Fibroblast of villous mesenchyme (primary cell): ENCODE measurements around the gene TRPM8. TPM values are rescaled to one million over a fixed set of nuclear protein-coding genes. Genes with fewer than 3 reads are reported as not detected.

ENCODE experiments used
- DNase-seq: peaks from one replicate; pipeline ENCODE4 v3.0.0-alpha.2; 2010; ENCODE audit warnings: low read depth
- H3K4me3 ChIP-seq: 2 replicates; pipeline ENCODE4 v1.5.1; 2011; ENCODE audit warnings: low read depth, mild to moderate bottlenecking, low read length
- total RNA-seq: library from RNA; depleted of rRNA; stranded (reverse); fragments of >200 nt; gene quantifications from 2 replicates; pipeline ENCODE4 v1.2.3, GENCODE V29; 2012
- TF ChIP-seq, protein P1 (sequence below): IDR thresholded peaks from 2 replicates; pipeline ENCODE4 v1.5.1; 2012; ENCODE audit warnings: low read depth, mild to moderate bottlenecking, low read length; ENCODE audit not compliant: insufficient read depth

The TRPM8 gene
- total RNA-seq, 1 donor = not detected

DNA sequence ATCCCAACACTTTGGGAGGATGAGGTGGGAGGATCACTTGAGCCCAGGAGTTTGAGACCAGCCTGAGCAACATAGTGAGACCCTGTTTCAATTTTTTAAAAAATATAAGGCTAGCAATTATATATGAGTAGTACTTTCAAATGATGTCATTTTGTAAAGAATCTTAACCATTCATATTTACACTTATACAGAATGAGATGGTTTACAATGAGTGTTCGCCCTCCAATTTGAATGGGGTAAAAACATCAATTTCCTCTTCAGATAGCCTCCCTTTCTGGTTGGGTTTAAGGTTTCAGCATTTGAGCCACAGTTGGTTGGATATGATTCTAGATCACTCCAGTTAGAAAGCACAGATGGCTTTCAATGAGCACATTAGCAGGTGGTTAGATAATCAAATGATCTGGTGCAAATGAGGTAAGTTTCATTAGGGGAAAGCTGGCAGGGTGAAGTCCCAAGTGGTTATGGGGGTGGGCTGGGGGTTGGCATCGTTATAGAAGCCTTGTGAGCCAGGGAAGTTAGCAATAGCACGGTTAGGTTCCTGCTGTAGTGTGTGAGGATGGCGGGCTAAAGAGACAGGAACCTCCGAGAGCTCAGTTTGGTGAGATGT lies 63.9 kb downstream of the TRPM8 start:
- H3K4me3 ChIP-seq = no peak overlapping the region
- TF ChIP-seq, protein P1, sequence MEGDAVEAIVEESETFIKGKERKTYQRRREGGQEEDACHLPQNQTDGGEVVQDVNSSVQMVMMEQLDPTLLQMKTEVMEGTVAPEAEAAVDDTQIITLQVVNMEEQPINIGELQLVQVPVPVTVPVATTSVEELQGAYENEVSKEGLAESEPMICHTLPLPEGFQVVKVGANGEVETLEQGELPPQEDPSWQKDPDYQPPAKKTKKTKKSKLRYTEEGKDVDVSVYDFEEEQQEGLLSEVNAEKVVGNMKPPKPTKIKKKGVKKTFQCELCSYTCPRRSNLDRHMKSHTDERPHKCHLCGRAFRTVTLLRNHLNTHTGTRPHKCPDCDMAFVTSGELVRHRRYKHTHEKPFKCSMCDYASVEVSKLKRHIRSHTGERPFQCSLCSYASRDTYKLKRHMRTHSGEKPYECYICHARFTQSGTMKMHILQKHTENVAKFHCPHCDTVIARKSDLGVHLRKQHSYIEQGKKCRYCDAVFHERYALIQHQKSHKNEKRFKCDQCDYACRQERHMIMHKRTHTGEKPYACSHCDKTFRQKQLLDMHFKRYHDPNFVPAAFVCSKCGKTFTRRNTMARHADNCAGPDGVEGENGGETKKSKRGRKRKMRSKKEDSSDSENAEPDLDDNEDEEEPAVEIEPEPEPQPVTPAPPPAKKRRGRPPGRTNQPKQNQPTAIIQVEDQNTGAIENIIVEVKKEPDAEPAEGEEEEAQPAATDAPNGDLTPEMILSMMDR = no peak
- DNase-seq = no peak

DNA sequence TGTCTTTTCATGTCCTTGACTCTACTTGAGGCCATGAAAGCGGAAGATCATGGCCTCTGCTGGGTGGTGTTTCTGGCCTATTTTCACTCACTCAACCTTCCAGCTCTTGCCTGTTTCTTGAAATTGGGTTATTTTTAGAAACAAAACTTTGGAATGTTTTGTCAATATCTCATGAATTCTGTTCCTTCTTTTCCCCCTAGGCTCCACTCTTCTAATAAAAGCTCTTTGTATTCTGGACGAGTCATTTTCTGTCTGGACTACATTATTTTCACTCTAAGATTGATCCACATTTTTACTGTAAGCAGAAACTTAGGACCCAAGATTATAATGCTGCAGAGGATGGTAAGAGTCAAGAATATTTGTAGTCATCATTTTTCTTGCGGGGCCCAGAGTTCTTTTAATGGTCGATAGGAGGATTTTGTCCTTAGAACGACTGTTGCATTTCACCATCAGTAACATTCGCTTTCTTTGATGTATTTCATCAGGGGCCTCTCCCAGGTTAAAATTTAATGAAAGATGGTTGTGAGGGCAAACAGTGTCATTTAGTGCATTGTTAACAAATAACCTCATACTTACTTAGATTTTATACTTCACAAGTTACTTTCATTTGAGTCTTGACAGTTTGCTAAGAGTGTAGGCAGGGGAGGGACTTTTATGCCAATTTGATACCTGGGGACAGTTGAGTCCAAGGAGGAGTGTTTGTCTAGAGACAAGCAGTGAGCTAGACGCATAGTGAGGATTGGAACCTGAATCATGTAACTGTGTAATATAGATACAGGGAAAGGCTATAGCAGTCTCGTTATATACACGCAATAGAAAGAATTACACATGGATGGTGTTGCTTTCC lies 64.6 kb downstream of the TRPM8 start:
- H3K4me3 ChIP-seq = no peak overlapping the region
- DNase-seq = no peak
- TF ChIP-seq, protein P1 = no peak

DNA sequence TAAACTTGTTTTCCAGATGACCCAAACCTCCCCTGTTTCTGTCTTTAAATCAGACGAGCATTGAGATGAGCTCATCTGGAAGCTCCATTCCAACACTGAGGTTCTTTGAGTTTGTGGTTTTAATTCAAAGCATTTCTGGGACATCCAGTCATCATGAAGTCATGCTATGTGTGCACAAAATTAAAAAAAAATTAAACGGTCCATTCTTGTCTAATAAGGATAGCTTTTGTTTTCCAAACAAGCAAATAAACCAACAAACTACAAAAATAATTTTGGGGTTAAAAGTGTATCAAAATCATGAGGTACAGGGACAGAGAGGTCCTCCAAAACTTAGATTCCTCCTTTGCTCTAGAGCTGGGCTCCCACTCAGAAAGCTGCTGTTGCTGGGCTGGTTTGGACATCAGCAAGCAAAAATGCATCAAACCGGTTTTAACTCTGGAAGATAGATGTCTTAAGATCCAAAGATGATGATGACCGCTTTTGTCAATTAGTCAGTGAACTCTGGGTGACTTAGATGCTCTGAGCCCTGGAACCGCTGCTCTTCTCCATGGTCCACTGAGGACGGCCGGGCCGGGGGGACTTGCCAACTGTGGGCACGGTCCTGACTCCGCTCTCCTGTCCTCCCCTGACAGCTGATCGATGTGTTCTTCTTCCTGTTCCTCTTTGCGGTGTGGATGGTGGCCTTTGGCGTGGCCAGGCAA lies 65.4 kb downstream of the TRPM8 start:
- DNase-seq = peak; percentile 65

DNA sequence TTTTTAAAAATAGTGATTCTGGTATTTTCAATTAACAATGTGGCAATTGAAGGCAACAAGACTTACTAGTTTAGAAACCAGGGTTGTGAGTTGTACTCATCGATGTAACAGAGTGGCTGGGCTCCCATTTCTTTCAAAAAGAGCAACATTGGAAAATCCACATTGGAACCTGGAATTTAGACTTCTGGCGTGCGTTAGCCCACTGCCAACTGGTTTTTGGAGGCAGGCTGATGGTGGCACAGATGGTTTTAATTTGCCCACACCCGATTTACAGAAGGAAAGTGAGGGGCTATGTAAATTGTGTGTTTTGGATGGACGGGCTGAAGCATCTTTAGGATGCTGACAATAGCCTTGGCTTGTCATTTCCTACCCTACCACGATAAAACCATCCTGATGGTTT lies 66.3 kb downstream of the TRPM8 start:
- DNase-seq = no peak
- H3K4me3 ChIP-seq = no peak overlapping the region
- TF ChIP-seq, protein P1 = no peak

More for the DNA sequence above, 65.4 kb downstream of the TRPM8 start:
- TF ChIP-seq, protein P1 = no peak
- H3K4me3 ChIP-seq = no peak overlapping the region

DNA sequence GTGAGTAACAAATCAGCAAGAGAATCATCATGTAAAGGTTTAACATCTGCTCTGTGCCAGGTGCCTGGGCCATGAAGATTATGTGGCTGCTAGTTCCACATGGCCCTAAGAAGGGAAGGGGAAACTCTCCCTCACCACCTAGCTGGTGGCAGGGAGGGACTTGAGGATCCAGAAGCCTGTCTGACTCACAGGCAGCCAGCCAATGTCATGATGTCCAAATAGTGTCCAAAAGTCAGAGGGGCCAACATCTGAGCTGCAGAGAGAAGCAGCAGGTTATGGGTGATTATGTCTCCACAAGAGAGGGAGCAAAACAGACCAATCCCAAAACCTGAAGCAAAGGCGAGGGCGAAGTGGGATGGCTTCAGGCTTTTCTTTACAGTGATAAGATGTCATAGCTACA lies 71.4 kb downstream of the TRPM8 start:
- H3K4me3 ChIP-seq = no peak overlapping the region
- DNase-seq = no peak
- TF ChIP-seq, protein P1 = no peak

DNA sequence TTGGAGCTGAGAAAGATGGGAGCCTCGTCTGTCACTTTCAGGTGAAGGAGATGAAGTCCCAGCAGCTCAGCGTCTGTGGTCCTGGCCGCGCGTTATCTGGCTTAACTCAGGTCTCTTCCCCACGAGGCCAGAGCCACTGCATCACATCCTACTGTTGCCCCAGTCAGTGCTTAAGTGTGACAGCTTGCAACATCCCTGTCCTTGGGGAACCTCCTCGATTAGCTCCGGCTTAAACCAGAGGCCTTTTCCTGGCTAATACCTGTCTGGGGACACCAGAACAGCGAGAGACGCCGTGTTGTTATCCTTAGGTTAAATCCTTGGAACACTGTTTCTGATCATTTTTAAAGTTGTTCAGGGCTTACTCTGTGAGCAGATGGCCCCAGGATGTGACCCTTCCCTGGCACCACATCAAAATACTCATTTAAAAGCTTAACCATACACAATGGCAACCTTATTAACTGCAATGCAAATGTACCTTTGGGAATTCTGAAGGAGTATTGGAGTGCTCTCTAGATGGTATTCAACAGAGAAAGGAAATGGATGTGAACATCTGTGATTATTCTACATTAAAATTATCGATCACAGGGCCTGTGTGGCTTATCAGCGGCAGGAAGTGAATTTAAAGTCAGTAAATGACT lies 72.2 kb downstream of the TRPM8 start:
- no peak for DNase-seq
- no peak overlapping the region for H3K4me3 ChIP-seq
- TF ChIP-seq, protein P1 = no peak
